IPS-18a (cell line): ENCODE results near the gene VEGFB.

Experiments
- H3K27ac ChIP-seq: one replicate; pipeline ENCODE4 v1.5.1; 2013; ENCODE audit warnings: low read length
- H3K27me3 ChIP-seq: one replicate; pipeline ENCODE4 v1.6.1; 2013; ENCODE audit warnings: mild to moderate bottlenecking, low read length; ENCODE audit not compliant: control insufficient read depth, insufficient read depth
- H3K36me3 ChIP-seq: one replicate; pipeline ENCODE4 v1.6.1; 2013; ENCODE audit warnings: low read depth, low read length; ENCODE audit not compliant: control insufficient read depth
- H3K4me1 ChIP-seq: one replicate; pipeline ENCODE4 v1.6.1; 2013; ENCODE audit warnings: low read depth, low read length; ENCODE audit not compliant: control insufficient read depth
- H3K4me3 ChIP-seq: one replicate; pipeline ENCODE4 v1.5.1; 2013; ENCODE audit warnings: low read length
- H3K9ac ChIP-seq: one replicate; pipeline ENCODE4 v1.6.1; 2013; ENCODE audit warnings: mild to moderate bottlenecking, low read length, moderate library complexity
- H3K9me3 ChIP-seq: one replicate; pipeline ENCODE4 v1.6.1; 2013; ENCODE audit warnings: low read depth, low read length; ENCODE audit not compliant: control insufficient read depth

Gene VEGFB

DNA sequence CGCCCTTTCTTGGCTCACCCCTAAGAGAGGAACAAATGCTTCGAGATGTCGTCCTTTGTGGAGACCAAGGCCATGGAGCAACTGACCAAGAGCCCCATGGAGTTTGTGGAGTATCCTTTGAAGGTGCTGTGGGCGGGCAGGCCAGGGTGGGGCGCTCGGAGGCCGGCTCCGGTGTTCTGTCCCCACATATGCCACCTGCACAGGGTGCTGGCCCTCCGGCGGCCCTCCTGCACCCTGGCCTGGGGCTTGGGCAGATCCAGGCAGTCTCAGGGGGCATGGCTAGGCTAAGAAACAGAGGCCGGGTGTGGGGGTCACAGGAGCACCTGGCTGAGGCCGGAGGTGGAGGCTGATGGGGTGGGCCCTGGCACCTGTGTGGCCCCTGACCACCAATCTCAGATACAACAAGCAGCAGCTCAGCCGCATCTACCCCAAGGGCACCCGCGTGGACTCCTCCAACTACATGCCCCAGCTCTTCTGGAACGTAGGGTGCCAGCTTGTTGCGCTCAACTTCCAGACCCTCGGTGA lies 27.2 kb downstream of the VEGFB start:
- Histone ChIP-seq H3K27me3 (no peaks in the 10 kb centered on the region), H3K36me3 (peaks cover 58% of the 10 kb centered on the region), H3K9ac (no peak overlapping the region), H3K27ac (no peak overlapping the region), H3K9me3 (no peaks in the 10 kb centered on the region), H3K4me1 (peaks cover 2% of the 10 kb centered on the region), H3K4me3 (no peak overlapping the region)

- H3K9me3 ChIP-seq = no peaks in the 10 kb centered on the region
Measured at GRCh38 chr11:64262271-64263002, 28.1 kb downstream of the VEGFB start.

GRCh38 chr11:64263021-64263946 lies 28.9 kb downstream of the VEGFB start:
- H3K27me3 ChIP-seq = no peaks in the 10 kb centered on the region
- H3K9me3 ChIP-seq = no peaks in the 10 kb centered on the region
- no peak overlapping the region for H3K4me3 ChIP-seq
- H3K4me1 ChIP-seq = peaks cover 2% of the 10 kb centered on the region
- peaks cover 54% of the 10 kb centered on the region for H3K36me3 ChIP-seq
- no peak overlapping the region for H3K9ac ChIP-seq
- H3K27ac ChIP-seq = no peak overlapping the region

More at GRCh38 chr11:64262271-64263002, 28.1 kb downstream of the VEGFB start:
- no peak overlapping the region for H3K27ac ChIP-seq
- H3K36me3 ChIP-seq = peaks cover 58% of the 10 kb centered on the region
- no peak overlapping the region for H3K9ac ChIP-seq
- H3K27me3 ChIP-seq = no peaks in the 10 kb centered on the region
- peaks cover 2% of the 10 kb centered on the region for H3K4me1 ChIP-seq
- no peak overlapping the region for H3K4me3 ChIP-seq

GRCh38 chr11:64263947-64264317 lies 29.5 kb downstream of the VEGFB start:
- H3K36me3 ChIP-seq = peaks cover 49% of the 10 kb centered on the region
- H3K4me1 ChIP-seq = peaks cover 8% of the 10 kb centered on the region
- H3K4me3 ChIP-seq = no peak overlapping the region
- no peak overlapping the region for H3K27ac ChIP-seq
- no peak overlapping the region for H3K9ac ChIP-seq
- H3K27me3 ChIP-seq = no peaks in the 10 kb centered on the region
- no peaks in the 10 kb centered on the region for H3K9me3 ChIP-seq

DNA sequence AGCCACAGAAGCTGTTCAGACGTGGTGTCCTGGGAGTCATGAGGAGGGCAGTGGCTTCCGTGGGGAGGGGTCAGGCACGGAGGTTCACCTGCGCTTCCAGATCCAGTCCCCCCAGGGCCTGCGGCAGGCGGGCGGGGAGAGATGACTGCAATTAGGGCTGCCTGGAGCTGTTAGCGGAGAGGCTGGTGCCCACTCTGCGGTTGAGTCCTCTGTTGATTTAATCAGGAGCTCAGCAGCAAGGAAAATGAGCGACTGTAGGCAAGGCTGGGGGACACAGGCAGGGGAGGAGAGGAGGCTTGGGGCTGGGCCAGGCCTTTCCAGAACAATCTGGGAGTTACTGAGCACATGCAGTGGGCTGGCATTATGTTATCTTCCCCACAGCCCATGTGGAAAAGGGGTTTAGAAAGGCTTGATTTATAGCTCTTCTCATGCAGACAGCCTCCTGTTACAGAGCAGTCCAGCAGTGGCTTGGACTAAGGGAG lies 30.0 kb downstream of the VEGFB start:
- Histone ChIP-seq H3K4me1 (peaks cover 8% of the 10 kb centered on the region), H3K4me3 (no peak overlapping the region), H3K9me3 (no peaks in the 10 kb centered on the region), H3K27me3 (no peaks in the 10 kb centered on the region), H3K36me3 (peaks cover 46% of the 10 kb centered on the region), H3K27ac (no peak overlapping the region), H3K9ac (no peak overlapping the region)

- Histone ChIP-seq H3K9me3 (no peaks in the 10 kb centered on the region), H3K27ac (no peak overlapping the region), H3K4me3 (no peak overlapping the region), H3K9ac (no peak overlapping the region), H3K27me3 (no peaks in the 10 kb centered on the region), H3K36me3 (peaks cover 37% of the 10 kb centered on the region), H3K4me1 (peaks cover 8% of the 10 kb centered on the region)
Measured at GRCh38 chr11:64265176-64266160, 31.1 kb downstream of the VEGFB start.

DNA sequence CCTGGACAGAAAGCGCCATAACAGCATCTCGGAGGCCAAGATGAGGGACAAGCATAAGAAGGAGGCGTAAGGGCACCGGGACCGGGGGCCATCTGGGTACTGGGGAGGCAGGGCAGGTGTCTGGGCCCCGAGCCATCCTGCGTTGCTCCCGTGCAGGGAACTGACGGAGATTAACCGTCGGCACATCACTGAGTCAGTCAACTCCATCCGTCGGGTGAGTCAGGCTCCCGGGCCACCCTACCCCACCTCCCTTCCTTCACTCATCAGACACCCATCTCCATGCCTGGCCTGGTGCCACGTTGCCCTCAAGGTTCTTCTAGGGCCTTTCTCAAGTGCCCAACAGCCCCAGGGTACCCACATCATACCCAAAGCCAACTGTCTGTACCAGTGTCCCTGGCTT lies 32.0 kb downstream of the VEGFB start:
- no peaks in the 10 kb centered on the region for H3K27me3 ChIP-seq
- no peak overlapping the region for H3K27ac ChIP-seq
- peaks cover 33% of the 10 kb centered on the region for H3K36me3 ChIP-seq
- no peak overlapping the region for H3K9ac ChIP-seq
- peaks cover 8% of the 10 kb centered on the region for H3K4me1 ChIP-seq
- no peak overlapping the region for H3K4me3 ChIP-seq
- no peaks in the 10 kb centered on the region for H3K9me3 ChIP-seq

DNA sequence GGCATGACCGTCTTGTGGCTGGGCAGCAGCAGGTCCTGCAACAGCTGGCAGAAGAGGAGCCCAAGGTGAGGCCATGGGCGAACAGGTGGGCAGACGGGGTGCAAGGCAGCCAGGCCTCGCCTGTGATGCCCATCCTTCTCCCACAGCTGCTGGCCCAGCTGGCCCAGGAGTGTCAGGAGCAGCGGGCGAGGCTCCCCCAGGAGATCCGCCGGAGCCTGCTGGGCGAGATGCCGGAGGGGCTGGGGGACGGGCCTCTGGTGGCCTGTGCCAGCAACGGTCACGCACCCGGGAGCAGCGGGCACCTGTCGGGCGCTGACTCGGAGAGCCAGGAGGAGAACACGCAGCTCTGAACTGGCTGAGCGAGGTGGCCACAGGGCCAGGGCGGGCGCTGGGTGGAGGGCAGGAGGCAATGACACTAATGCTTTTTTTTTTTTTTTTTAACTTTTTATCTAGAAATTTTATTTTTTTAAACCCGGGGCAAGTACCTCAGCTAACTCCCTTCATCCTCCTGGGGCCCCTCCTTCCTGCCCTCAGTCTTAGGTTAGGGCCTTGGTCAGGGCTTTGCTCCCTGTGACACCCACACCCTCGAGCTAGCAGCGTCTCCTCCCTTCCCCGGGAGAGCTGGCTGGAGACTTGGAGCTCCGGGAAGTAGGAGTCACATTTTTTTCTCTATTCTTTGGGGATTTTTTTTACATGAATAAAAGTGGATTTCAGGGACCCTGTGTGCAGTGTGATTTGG lies 33.0 kb downstream of the VEGFB start:
- Histone ChIP-seq H3K27ac (no peak overlapping the region), H3K9ac (no peak overlapping the region), H3K36me3 (peaks cover 26% of the 10 kb centered on the region), H3K4me1 (peaks cover 8% of the 10 kb centered on the region), H3K27me3 (no peaks in the 10 kb centered on the region), H3K9me3 (no peaks in the 10 kb centered on the region), H3K4me3 (no peak overlapping the region)

DNA sequence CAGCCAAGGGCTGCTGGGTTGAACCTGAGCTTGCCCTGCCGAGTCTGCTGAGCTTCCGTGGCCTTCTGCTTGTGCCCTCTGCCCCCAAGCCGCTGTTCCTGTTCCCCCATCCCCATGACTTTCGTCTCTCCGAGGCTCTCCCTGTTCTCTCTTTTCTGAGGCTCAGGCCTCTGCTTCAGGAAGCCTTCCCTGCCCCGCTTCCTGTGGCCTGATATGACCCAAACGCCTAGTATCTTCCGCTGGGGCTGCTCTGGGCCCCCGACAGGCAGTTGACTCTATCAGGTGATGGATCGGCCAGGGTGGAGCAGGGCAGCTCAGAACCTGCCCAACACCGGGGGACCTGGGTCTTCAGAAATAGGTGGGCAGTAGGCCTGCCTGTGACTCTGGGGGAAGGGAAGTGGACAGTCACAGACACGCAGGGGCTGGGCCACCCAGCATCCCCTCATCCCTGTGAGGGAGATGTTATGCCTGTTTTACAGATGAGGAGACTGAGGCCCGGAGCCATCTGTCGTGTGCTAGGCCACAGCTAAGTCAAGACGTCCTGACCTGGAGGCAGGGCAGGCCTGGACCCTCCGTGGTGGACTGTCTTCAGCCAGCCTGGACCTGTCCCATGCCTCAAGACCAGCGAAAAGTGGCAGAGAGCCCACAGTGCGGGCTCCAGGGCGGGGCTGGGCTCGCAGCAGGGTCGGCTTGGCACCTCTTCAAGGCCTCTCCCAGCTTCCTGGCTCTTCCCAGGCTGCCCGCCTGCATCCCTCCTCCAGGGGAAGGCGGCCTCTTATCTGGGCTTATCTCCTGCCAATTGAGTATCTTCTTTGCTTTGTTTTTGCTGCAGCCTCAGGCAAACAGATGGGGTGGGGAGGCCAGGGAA lies 33.9 kb downstream of the VEGFB start:
- H3K27ac ChIP-seq = no peak overlapping the region
- H3K36me3 ChIP-seq = peaks cover 17% of the 10 kb centered on the region
- H3K4me1 ChIP-seq = peaks cover 7% of the 10 kb centered on the region
- H3K4me3 ChIP-seq = peak overlapping the region; percentile 76
- H3K9ac ChIP-seq = peak overlapping the region; percentile 69
- no peaks in the 10 kb centered on the region for H3K27me3 ChIP-seq
- H3K9me3 ChIP-seq = no peaks in the 10 kb centered on the region
